Stimulated activated CD4-positive, alpha-beta T cell treated with anti-CD3 and anti-CD28 coated beads, Interleukin-15, amount 100 ng/mL, for 48 hours (primary cell): Measurements from ENCODE around the gene ISX.

Experiments
- DNase-seq, 2 donors: peaks; one replicate each; pipeline ENCODE4 v3.0.0-alpha.2; 2020; ENCODE audit warnings: low read depth in 2 of 2

The ISX gene

DNA sequence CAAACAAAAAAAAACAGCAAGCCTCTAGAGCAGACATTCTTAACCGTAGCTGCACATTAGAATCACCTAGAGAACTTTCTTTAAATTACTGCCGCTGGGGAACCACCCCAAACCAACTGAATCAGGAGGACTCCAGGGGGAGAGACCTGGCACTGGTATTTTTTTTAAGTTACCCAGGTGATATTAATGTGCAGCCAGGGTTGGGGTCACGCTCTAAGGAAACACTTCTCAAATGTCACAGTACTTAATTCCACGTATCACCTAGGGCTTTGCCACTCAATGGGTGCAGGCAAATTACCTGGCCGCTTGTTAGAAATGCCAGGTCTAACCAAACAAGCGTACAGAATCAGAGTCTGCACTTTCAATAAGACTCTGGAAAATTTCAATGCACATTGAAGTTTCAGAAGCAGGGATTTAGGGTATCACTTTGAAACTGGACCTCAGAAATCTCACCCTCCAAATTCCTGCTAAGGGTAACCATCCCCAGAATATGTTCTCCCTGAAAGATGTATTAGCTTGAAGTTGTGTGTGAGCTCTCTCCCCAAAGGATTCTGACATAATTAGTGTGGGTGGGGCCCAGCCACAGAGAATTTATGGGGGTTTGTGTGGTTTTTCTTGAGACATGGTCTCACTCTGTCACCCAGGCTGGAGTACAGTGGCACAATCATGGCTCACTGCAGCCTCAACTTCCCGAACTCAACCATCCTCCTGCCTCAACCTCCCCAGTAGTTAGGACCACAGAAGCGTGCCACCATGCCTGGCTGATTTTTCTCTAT lies 12.7 kb upstream of the ISX start:
- DNase-seq = no peak

DNA sequence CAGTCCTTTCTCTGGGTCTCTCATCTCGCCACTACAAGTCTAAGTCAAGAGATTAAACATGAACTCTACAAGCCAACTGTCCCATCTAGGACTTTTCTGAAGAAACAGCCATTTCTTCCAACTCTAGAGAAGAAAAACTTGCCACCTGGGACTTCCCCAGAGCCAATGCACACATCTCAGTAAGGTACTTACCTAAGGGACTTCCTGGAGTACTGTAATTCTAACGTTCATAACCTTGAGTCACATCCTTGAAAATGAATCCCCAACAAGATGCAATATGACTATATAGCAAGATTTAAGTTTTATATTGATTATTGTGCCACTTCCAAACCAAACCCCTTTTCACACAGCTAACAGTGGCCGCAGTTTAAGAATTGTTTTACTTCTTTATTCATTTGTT lies 11.9 kb upstream of the ISX start:
- DNase-seq = no peak

DNA sequence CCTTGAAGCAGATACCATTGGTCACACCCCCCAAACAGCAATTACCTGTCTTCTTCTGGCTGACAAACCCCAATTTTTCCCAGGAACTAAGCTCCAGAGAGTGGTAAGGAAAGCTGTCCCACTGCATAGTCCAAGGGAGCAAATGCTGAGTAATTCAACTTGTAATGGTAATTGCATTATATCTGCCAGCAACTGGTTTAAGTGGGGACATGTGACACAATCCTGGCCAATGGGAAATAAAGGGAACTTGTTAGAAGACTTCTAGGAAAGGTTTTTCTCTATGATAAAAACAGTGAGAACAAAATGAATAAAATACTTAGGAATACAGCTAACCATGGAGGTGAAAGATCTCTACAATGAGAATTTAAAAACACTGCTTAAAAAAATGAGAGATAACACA lies 9.5 kb upstream of the ISX start:
- no peak for DNase-seq

DNA sequence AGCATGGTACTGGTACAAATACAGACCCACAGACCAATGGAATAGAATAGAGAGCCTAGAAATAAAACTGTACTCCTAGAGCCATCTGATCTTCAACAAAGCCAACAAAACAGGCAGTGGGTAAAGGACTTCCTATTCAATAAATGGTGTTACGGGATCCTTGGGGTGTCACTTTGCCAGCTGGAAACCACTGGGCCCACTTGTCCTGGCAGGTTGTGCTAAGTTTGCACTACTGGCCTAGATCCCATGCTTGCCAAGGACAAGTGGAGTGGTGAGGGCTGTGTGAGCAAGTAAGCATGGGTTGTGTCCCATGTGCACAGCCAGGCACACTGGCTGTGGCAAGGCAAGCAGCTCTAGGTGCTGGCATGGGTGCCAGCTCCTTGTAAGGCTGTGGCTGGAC lies 8.8 kb upstream of the ISX start:
- DNase-seq = no peak

DNA sequence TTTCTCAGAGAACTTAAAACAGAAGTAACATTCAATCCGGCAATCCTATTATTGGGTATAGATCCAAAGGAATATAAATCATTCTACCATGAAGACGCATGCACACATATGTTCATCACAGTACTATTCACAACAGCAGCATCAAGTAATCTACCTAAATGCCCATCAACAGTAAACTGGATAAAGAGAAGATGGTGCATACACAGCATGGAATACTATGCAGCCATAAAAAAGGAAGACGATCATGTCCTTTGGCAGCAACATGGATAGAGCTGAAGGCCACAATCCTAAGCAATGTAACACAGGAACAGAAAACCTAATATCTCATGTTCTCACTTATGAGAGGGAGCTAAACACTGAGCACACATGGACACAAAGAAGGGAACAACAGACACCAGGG lies 6.3 kb upstream of the ISX start:
- no peak for DNase-seq

DNA sequence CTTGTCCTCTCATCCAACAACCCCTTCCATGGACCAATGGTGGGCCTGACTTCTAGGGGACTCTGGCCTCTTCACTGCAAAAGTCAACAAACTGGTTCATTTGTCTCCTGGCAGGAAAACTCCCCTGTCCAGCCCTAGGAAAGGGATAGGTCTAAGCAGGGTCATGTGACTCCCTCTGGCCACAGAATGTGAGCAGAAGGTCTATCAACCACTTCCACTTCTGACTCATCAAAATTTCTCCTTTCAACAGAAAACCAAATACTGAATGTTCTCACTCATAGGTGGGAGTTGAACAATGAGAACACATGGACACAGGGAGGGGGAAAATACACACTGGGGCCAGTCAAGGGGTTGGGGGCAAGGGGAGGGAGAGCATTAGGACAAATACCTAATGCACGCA lies 1.3 kb upstream of the ISX start:
- no peak for DNase-seq

DNA sequence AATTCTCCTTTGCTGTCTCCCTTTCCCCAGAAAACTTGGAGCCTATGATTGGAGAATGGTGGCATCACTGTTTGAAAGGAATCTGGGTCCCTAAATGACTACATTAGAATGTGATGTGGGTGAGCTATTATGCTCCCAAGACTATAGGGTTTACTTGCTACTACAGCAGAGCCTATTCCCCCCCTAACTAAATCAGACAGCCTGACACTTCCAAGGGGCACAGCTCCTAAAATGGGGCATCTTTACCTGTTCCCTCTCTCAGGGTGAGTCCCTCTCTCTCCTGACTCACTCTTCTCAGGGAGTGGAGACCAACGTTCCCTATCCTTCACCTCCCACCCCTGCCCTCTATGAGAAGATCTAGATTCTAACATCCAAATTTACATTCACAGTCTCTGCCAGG lies 775 bp upstream of the ISX start:
- DNase-seq = no peak

DNA sequence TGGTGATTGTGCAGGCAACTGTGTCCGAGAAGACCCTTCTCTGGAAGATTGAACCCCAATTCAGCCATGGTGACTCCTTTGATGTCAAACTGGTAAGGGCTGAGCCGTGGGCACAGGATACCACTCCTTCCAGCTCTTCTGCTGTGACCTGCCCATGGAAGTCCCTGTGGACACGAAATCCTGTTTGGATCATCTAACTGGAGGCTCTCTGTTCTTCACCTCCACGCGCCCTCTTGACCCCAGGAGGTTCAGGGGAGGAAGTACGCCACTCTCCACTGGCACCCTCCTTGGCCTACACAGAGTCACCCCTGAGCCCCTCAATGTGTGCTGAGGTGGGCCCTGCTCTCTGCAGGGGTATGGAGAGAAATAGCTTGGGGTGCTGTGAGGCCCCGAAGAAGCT lies 810 bp downstream of the ISX start:
- no peak for DNase-seq

DNA sequence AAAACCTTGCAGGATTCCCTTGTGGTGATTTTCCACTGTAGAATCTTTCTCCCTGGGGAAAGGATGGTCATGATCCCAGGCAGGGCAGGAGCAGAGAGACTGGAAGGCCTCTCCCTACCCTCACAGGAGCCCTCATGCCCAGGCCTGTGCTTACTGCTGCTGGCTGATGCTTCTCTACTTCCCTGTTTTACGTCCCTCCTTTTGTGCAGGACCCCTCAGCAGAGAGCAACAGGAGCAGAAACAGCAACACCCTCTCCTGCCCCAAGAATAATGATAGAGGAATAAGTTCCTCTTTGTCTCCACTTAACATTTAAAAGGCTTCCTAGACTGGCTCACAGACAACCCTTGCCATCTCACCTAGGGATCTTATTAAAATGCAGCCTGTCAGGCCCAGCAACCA lies 3.6 kb downstream of the ISX start:
- no peak for DNase-seq

DNA sequence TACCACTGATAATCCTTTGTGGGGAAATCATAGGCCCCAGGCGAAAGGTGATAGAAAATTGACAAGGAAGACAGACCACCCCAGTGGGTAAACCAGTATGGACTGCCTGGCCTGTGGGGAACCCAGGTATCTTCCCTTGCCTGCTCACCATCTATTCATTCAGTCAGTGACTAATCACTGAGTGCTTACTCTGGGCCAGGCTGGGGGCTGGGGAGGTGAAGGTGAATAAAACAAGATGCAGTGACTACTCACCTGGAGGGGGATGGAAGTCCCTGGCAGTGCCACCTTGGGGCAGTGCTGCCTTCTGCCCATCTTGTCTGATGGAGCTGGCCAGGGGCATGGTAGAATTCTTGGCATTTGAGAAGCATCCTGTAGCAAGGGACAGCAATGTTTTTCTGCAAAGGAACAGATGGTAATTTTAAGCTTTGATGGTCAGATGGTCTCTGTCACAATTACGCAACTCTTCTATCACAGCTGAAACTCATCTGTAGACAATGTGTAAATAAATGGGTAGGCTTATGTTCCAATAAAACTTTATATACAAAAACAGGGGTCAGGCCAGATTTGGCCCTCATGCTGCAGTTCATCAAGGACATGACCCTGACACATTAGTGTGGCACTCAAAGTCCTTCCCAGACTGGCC lies 4.6 kb downstream of the ISX start:
- no peak for DNase-seq

DNA sequence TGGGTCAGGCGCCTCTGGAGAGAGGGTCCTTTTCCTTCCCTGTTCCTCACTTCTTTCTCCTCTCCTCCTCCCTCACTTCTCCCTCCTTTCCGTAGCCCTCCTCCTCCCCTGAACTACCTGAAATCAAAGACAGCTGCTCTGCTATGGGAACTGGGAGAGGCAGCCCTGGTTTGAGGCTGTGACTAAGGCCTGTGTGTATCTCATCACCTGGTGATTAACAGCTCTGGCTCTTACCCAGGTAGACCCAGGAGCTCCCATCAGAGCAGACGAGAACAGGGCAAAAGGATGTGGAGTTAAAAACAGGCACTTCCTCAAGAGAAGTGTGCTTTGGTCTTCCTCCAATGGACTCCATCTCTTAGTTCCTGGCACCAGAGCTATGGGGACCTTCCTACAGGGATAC lies 5.8 kb downstream of the ISX start:
- no peak for DNase-seq

DNA sequence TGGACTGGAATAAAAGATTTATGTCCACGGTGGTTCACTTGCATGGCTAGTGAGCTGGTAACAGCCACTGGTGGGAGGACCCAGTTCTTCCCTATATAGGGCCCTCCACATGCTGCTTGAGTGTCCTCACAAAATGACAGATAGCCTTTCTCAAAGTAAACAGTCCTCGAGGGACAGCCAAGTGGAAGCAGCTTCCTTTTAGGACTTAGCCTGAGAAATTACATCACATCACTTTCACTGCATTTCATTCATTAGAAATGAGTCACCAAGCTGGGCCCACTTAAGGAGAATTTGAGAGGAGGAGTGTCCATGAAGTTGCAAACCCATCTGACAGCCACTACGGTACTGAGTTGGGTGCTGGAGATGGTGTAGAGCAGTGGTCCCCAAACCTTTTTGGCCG lies 7.0 kb downstream of the ISX start:
- no peak for DNase-seq

DNA sequence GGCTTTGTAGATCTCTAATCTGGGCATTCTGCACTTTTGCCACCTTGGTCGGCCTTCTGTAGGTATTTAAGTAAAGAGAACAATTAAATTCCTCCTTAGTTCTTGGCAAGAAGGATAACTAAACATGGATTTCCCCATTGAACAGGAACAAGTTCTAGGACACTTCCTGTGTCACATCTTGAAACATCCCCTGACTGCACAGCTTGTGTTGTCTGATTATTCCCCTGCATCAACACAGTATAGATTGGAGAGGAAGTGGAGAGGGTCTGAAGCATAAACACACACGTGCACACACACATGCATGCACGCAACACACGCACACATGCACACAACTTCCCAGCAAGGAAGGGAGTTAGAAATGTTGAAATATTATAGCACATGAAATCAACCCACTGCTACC lies 8.6 kb downstream of the ISX start:
- no peak for DNase-seq

DNA sequence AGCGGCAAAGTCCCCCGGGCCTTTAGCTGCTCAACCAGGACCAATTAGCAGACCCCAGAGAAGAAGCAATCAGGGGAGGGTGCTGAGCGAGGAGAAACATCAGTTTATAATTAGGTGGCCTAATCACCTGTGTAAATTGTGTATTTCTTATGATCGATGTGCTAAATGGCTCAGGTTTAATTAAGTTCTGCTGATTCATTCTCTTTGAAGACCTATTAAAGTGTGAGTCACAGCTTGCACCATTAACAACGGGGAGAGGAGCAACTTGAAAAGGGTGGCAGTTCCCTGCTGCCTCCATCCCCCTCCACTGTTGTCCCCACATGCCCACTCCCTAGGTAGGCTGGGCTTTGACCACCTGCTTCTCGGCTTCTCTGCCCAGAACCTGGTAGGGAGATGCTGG lies 10.7 kb downstream of the ISX start:
- DNase-seq = no peak

DNA sequence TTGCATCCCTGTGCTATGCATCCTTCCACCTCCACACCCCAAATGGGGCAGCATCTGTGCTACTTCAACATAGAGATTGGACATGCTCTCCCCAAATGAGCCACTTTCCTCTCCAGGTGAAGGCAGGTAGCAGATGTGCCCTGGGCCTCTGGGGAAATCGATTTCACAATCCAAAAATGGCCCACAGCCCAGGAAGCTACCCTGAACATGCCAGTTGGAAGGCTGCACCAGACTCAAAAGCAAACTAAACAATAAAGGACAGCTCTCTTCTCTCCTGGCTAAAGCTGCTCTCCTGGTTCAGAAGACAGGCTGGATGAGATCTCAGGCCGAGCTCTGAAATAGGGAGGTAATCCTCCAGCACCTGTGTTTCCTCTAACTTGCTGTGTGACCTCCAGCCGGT lies 19.7 kb downstream of the ISX start:
- no peak for DNase-seq

DNA sequence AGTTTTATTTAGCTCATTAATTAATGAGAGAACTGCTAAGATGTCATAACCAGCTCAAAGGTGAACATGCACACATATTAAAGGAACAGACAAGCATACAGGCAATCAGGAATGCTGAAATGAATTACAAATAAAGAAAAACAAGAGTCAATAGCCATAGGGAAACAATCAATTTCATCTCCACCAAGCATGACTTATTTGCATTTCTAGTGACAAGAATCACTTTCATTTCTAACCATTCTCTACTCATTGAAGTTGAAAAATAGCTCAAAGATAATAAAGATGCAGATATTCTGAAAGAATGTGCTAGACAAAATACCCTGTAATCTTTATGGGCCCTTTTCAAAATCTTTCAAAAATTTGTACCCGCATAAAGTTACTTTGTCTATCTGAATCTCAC lies 23.2 kb downstream of the ISX start:
- no peak for DNase-seq

DNA sequence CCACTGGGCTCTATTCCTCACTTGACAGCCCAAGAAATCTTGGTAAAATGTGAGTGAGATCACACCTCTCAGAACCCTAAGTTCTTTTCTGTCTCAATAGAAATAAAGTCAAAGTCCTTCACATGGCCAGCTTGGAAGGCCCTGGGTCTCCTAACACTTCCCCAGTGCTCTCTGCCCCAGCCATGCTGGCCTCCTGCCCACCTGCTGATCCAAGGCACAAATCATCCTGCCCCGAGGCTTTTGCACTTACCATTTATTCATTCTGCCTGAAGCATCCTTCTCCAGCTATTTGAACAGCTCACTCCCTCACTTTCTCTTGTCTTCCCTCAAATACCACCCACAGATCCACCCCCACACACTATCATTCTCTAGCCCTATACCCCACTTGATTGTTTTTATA lies 26.4 kb downstream of the ISX start:
- DNase-seq = no peak

DNA sequence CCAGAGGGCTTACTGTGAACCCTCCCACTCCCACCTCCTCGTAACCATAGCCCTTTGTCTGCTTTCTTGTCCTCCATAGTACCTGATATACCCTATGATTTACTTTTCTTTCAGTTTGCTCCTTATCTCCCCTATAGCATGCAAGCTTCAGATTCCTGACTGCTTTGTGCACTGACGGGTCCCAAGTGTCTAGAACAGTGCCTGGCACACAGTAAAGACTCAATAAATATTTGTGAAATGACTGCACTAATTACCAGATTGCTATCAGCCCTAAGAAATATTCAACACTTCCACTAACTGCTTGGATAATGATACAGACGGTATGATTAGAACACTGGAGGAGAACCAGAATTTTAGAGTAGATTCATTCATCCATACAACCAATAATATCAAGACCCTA lies 33.0 kb downstream of the ISX start:
- DNase-seq = no peak

DNA sequence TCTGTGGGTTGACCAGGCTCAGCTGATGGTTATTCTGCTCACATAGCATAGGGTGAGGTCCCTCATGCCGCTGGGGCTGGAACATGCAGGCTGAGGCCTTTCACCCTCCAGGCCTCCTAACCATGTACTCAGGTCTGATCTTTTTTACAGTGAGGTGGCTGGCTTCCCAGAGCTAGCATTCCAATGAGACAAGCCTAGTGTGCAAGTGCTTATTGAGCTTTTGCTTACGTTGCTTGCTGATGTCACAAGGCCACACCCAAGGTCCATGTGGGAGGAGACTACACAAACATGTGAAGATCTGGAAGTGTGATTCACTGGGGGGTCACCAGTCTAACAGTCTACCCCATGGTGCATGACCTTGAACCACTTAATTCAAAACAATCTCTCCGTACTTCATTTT lies 33.9 kb downstream of the ISX start:
- DNase-seq = no peak

DNA sequence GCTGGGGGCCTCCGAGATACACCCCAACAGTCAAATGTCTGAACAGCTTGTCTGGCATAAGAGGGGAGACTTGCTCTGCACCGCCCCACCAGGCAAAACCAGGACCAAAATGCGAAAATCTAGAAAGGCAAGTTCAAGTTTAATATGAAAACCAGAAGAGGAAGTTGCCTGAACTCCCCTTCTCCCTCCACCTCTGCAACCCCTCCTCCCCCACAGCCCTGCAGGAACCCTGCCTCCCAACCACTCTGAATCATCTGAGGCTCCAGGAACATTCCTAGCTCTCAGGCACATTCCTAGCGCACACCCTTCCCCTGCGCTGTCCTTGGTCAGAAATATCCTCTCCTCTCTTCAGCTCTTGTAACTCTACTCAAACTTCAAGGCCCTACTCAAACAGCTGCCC lies 36.7 kb downstream of the ISX start:
- no peak for DNase-seq

DNA sequence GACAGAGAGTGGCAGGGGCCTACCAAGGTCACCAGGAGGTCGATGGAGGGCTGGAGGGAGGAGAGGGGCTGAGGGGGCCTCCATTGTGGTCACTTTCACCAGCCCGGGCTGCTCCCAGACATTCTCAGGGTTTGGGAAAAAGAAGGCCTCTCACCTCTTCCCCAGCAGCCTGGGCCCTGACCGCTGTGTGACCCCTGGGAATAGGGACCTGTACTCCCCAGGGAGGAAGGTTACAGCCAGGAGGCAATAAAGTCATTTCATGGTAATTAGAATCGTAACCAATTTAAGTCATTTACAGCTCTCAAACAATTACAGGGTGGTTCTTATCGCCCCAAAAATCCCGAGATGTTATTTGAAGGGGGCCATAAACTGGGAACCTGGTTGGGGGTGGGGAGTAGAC lies 37.8 kb downstream of the ISX start:
- DNase-seq = no peak

DNA sequence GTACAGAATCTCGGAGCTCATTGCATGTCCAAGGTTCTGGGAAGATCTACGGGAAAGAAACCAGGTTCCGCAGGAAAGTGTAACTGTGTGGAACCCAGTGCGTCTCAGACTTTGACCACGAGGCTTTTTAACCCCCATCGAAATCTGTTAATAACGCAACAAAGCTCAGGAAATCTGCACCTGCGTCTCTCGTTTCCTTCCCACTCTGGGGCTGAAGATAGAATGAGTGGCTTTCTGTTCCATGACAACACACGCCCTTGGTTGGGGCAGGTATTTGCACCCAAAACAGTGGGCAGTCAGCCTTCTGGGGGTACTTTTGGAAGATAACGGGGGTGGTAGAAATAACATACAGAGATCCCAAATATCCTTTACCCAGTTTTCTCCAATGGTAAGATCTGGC lies 38.5 kb downstream of the ISX start:
- no peak for DNase-seq

DNA sequence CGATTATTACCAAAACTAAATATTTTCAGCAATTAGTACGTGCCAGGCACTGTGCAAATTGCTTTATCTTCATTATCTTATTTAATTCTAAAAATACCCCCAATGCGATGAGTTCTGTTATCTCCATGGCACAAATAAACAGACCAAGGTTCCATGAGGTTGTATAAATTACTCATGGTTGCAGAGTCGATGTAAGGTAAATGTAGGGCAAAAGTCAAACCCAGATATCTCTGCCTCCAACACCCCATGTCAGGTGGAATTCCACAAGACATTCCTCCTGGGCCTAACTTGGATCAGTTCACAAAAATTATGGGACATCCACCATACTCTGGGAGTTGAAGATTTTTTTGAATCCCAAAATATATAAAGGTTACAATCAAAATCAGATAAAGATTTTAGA lies 43.7 kb downstream of the ISX start:
- DNase-seq = no peak

DNA sequence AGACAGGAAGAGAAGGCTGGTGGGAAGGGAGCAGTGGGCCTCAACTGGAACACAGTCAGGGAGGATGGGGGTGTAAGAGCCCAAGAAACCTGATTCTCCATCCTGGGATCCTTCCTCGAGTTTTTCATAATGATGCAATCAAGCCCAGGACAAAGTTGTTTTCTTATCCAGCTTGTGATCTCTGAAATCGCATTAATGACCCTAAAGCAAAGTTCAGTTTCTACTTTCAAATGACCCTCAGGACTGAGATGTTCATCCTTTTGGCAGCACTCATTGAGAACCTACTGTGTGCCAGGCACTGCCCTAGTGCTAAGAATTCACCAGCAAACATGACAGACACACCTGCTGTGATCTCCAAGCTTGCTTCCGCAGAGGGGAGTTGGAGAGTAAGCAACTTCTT lies 45.3 kb downstream of the ISX start:
- DNase-seq = no peak
